ENCODE results near the gene NLGN4X. TPM values are rescaled to one million over a fixed set of nuclear protein-coding genes. Genes with fewer than 3 reads are reported as not detected.

Gene NLGN4X
- polyA plus RNA-seq, 1 of the 3 experiments (the other 2 are of a cell fraction), result 0.05 TPM

DNA sequence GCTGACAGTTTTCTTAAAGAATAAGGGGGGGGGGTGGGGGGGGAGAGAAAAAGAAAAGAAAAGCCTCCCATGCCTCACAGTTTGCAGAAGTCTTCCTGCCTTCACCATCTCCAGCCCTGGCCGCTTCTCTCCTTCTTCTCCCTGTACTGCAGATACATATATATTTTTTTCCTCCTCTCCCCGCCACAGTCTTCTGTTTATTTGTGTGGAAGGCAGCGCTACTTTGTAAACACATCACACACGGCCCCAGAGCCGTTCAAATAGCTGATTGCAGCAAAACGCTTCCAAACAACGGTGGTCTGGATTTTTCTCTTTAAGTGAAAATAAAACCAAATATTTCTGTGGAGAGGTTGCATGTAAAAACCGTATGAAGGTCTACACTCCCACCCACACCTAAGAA, 732 bp downstream of the NLGN4X start (continued):
- TF ChIP-seq, protein P1, sequence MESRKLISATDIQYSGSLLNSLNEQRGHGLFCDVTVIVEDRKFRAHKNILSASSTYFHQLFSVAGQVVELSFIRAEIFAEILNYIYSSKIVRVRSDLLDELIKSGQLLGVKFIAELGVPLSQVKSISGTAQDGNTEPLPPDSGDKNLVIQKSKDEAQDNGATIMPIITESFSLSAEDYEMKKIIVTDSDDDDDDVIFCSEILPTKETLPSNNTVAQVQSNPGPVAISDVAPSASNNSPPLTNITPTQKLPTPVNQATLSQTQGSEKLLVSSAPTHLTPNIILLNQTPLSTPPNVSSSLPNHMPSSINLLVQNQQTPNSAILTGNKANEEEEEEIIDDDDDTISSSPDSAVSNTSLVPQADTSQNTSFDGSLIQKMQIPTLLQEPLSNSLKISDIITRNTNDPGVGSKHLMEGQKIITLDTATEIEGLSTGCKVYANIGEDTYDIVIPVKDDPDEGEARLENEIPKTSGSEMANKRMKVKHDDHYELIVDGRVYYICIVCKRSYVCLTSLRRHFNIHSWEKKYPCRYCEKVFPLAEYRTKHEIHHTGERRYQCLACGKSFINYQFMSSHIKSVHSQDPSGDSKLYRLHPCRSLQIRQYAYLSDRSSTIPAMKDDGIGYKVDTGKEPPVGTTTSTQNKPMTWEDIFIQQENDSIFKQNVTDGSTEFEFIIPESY (IDR thresholded peaks at IDR 0.05; ENCODE audit: borderline replicate concordance, low read depth), result no peak
- TF ChIP-seq RCOR1 (IDR thresholded peaks at IDR 0.05; ENCODE audit: low read length) (no peak), SIN3A (IDR thresholded peaks at IDR 0.05; ENCODE audit: borderline replicate concordance, low read depth, low read length) (no peak), TCF12 (IDR thresholded peaks at IDR 0.05) (no peak)

DNA sequence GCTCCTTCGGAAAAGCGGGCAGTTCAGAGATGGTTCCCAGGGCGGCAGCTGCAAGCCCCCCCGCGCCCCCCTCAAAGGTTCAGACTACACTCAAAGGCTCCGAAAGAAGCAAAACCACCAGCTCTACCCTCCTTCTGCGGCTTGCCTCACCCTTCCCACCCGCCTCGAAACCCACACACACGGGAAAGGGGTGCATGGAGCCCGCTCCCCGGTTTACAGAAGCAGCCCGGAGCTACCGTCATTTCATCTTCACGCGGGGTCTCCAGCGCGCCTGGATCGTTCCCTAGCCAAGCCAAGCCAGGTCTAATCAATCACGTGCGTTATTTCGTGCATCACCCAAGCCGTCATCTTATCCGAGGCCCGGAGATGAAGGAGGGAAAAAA, 1.2 kb downstream of the NLGN4X start:
- peak; percentile 20 for DNase-seq
- Histone ChIP-seq H4K20me1 (ENCODE audit: insufficient read depth) (no peaks in the 10 kb centered on the region), H3F3A (replicated peaks; ENCODE audit: insufficient read depth) (no peaks in the 10 kb centered on the region), H3K36me3 (replicated peaks in 1 of 2; ENCODE audit: control insufficient read depth in 1 of 2, insufficient read depth in 2 of 2, low read length in 1 of 2) (no peaks in the 10 kb centered on the region), H3K9ac (no peak overlapping the region), H3K27me3 (ENCODE audit: insufficient read depth) (no peaks in the 10 kb centered on the region), H3K9me2 (no peaks in the 10 kb centered on the region), H3K4me3 (ENCODE audit: low read depth in 2 of 2, low read length in 1 of 2) (peak overlapping the region in 1 of 2 experiments; percentile 47; a peak in 2 of 4 replicates), H2AFZ (ENCODE audit: low read depth) (no peak overlapping the region), H3K79me2 (ENCODE audit: insufficient read depth) (no peaks in the 10 kb centered on the region), H3K9me3 (no peaks in the 10 kb centered on the region), H3K4me1 (ENCODE audit: control insufficient read depth in 1 of 2, insufficient read depth in 2 of 2, low read depth in 1 of 2, low read length in 1 of 2) (no peaks in the 10 kb centered on the region; a peak in 1 of 4 replicates), H3K4me2 (no peak overlapping the region), H3K27ac (ENCODE audit: low read depth in 2 of 2, low read length in 1 of 2) (no peak overlapping the region)
- ChIA-PET CTCF (no interaction called here), POLR2A (no interaction called here)
- WGBS (ENCODE audit: low lambda C conversion rate), result 14% methylated on average over 24 of the region's 25 CpGs
- TF ChIP-seq MXI1 (IDR thresholded peaks at IDR 0.05; ENCODE audit: low read depth, low read length) (no peak), TAF1 (IDR thresholded peaks at IDR 0.05; ENCODE audit: borderline replicate concordance, low read depth, low read length) (no peak), JUND (IDR thresholded peaks at IDR 0.05) (no peak), TEAD4 (IDR thresholded peaks at IDR 0.05; ENCODE audit: borderline replicate concordance, insufficient read depth) (no peak), SMC3 (IDR thresholded peaks at IDR 0.05; ENCODE audit: low read depth, low read length) (no peak), RCOR1 (IDR thresholded peaks at IDR 0.05; ENCODE audit: low read length) (no peak), POLR2AphosphoS5 (IDR thresholded peaks at IDR 0.05; ENCODE audit: low read depth, low read length) (no peak), NRF1 (IDR thresholded peaks at IDR 0.05; ENCODE audit: low read depth, low read length) (no peak), RAD21 (IDR thresholded peaks at IDR 0.05; ENCODE audit: low read length) (no peak), CHD2 (IDR thresholded peaks at IDR 0.05; ENCODE audit: low read length, partially characterized antibody) (no peak), FOSL2 (IDR thresholded peaks at IDR 0.05; ENCODE audit: borderline replicate concordance, low read depth) (no peak), TCF12 (IDR thresholded peaks at IDR 0.05) (no peak), FOXM1 (IDR thresholded peaks at IDR 0.05; ENCODE audit: low read depth) (no peak), EP300 (IDR thresholded peaks at IDR 0.05; ENCODE audit: borderline replicate concordance in 1 of 2, low read depth in 1 of 2, low read length in 1 of 2) (no peak)
- TF ChIP-seq, protein P2, sequence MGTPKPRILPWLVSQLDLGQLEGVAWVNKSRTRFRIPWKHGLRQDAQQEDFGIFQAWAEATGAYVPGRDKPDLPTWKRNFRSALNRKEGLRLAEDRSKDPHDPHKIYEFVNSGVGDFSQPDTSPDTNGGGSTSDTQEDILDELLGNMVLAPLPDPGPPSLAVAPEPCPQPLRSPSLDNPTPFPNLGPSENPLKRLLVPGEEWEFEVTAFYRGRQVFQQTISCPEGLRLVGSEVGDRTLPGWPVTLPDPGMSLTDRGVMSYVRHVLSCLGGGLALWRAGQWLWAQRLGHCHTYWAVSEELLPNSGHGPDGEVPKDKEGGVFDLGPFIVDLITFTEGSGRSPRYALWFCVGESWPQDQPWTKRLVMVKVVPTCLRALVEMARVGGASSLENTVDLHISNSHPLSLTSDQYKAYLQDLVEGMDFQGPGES (IDR thresholded peaks at IDR 0.05; ENCODE audit: low read depth, low read length), result no peak
- TF ChIP-seq, protein P3, sequence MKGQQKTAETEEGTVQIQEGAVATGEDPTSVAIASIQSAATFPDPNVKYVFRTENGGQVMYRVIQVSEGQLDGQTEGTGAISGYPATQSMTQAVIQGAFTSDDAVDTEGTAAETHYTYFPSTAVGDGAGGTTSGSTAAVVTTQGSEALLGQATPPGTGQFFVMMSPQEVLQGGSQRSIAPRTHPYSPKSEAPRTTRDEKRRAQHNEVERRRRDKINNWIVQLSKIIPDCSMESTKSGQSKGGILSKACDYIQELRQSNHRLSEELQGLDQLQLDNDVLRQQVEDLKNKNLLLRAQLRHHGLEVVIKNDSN (IDR thresholded peaks at IDR 0.05; ENCODE audit: borderline replicate concordance, low read depth), result no peak
- TF ChIP-seq, protein P4, sequence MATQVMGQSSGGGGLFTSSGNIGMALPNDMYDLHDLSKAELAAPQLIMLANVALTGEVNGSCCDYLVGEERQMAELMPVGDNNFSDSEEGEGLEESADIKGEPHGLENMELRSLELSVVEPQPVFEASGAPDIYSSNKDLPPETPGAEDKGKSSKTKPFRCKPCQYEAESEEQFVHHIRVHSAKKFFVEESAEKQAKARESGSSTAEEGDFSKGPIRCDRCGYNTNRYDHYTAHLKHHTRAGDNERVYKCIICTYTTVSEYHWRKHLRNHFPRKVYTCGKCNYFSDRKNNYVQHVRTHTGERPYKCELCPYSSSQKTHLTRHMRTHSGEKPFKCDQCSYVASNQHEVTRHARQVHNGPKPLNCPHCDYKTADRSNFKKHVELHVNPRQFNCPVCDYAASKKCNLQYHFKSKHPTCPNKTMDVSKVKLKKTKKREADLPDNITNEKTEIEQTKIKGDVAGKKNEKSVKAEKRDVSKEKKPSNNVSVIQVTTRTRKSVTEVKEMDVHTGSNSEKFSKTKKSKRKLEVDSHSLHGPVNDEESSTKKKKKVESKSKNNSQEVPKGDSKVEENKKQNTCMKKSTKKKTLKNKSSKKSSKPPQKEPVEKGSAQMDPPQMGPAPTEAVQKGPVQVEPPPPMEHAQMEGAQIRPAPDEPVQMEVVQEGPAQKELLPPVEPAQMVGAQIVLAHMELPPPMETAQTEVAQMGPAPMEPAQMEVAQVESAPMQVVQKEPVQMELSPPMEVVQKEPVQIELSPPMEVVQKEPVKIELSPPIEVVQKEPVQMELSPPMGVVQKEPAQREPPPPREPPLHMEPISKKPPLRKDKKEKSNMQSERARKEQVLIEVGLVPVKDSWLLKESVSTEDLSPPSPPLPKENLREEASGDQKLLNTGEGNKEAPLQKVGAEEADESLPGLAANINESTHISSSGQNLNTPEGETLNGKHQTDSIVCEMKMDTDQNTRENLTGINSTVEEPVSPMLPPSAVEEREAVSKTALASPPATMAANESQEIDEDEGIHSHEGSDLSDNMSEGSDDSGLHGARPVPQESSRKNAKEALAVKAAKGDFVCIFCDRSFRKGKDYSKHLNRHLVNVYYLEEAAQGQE (IDR thresholded peaks at IDR 0.05; ENCODE audit: low read depth, low read length), result no peak

Data from SK-N-SH (cell line).